Measurements from ENCODE around the gene HELB. TPM values are rescaled to one million over a fixed set of nuclear protein-coding genes. Genes with fewer than 3 reads are reported as not detected.

HELB gene
- total and polyA plus RNA-seq, 7 experiments from 2014 or later: 29.6 to 59.2 (median 52.6) TPM

DNA sequence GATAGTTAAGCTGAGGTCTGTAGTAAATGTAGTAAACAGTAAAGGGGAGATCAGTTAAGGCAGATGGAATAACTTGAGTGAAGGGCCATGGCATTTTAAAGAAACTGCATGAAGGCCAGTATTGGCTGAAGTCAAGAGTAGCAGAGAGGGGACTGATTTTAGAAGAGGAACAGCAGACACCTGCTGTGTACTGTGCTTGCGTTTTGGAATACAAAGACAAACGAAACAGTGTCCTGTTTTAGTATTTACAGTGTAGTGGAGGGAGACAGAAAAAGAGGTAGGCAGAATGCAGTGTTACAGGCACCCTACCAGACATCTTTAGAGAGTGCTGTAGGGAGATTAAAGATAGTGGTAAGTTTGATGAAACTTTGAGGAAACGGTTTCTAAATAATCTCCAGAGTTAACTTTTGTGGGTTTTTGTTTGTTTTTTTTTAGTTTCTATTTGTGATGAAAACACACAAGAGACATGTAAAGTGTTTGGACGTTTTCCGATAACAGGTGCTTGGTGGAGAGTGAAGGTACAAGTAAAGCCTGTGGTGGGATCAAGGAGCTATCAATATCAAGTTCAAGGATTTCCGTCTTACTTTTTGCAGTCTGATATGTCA lies 2.1 kb downstream of the HELB start:
- H3K27me3 Mint-ChIP-seq: peaks cover 0 to 3% (median 0%) of the 10 kb centered on the region in 5 donors
- POLR2A ChIA-PET: interaction anchor here (0.7 to 5.9 kb wide), 8 partner anchors 16 to 174 kb away, joined by 3 to 44 read pairs (median 6); partner anchors contain the start of genes LLPH and TMBIM4
- Histone ChIP-seq H3K27me3 (ENCODE audit: control insufficient read depth in 2 of 2, insufficient read depth in 2 of 2, low read length in 2 of 2) (no peaks in the 10 kb centered on the region), H3K36me3 (ENCODE audit: control insufficient read depth in 2 of 3, insufficient read depth in 3 of 3, low read length in 3 of 3) (peaks cover 0 to 13% (median 9%) of the 10 kb centered on the region in 3 experiments), H3K4me3 (ENCODE audit: low read length) (peak overlapping the region; percentile 98), H3K27ac (ENCODE audit: low read depth, low read length) (peak overlapping the region; percentile 91), H3K4me1 (ENCODE audit: control insufficient read depth in 2 of 2, insufficient read depth in 2 of 2, low read length in 2 of 2) (peaks cover 17 to 22% of the 10 kb centered on the region in 2 donors), H3K9me3 (ENCODE audit: control insufficient read depth in 2 of 3, low read length in 3 of 3) (no peaks in the 10 kb centered on the region)
- peak overlapping the region; percentile 87 to 99 (median 97) for H3K4me3 Mint-ChIP-seq
- ATAC-seq (peak; percentile 10), DNase-seq (peak in 5 of 9 donors; percentile 18 to 45 (median 29))
- peaks cover 0 to 2% (median 0%) of the 10 kb centered on the region in 11 donors for H3K9me3 Mint-ChIP-seq
- H3K4me1 Mint-ChIP-seq: peaks cover 31 to 78% (median 61%) of the 10 kb centered on the region in 7 donors
- intact Hi-C loops (cut with micrococcal nuclease): loop anchor here (1.0 to 10.0 kb wide), 9 partner anchors 8 to 1900 kb away; partner anchors contain the start of genes RASSF3 (in 1 of the 2) and XPOT (in 1 of the 2)
- CTCF ChIA-PET: interaction anchor here (1.5 to 2.2 kb wide), 4 partner anchors 21 to 34 kb away, joined by 4 to 6 read pairs (median 6); no protein-coding TSS in a partner anchor
- peak overlapping the region; percentile 90 to 99 (median 97) for H3K27ac Mint-ChIP-seq
- H3K36me3 Mint-ChIP-seq: peaks cover 0 to 40% (median 35%) of the 10 kb centered on the region in 5 donors

DNA sequence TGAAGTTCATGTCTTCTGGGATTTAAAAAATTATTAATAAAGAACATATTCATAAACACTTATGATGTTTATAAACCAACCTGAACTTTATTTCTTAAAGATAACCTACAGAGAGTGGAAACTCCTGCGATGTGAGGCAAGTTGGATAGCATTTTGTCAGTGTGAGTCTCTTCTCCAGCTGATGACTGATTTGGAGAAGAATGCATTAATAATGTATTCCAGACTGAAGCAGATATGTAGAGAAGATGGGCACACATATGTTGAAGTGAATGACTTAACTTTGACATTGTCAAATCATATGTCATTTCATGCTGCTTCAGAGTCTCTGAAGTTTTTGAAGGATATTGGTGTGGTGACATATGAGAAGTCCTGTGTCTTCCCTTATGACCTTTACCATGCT lies 7.3 kb downstream of the HELB start:
- Histone ChIP-seq H3K27ac (ENCODE audit: low read depth, low read length) (no peak overlapping the region), H3K4me1 (ENCODE audit: control insufficient read depth in 2 of 2, insufficient read depth in 2 of 2, low read length in 2 of 2) (peaks cover 51 to 52% of the 10 kb centered on the region in 2 donors), H3K36me3 (ENCODE audit: control insufficient read depth in 2 of 3, insufficient read depth in 3 of 3, low read length in 3 of 3) (peaks cover 4 to 41% (median 21%) of the 10 kb centered on the region in 3 experiments), H3K27me3 (ENCODE audit: control insufficient read depth in 2 of 2, insufficient read depth in 2 of 2, low read length in 2 of 2) (no peaks in the 10 kb centered on the region), H3K4me3 (ENCODE audit: low read length) (no peak overlapping the region), H3K9me3 (ENCODE audit: control insufficient read depth in 2 of 3, low read length in 3 of 3) (no peaks in the 10 kb centered on the region)
- Mint-ChIP-seq H3K4me3 (peak overlapping the region; percentile 24 to 82 (median 67)), H3K36me3 (peaks cover 9 to 80% (median 62%) of the 10 kb centered on the region in 5 donors), H3K27me3 (no peaks in the 10 kb centered on the region), H3K4me1 (peaks cover 69 to 99% (median 94%) of the 10 kb centered on the region in 7 donors), H3K27ac (peak overlapping the region in 6 of 9 donors; percentile 34 to 55 (median 44)), H3K9me3 (peaks cover 0 to 4% (median 0%) of the 10 kb centered on the region in 11 donors)
- DNase-seq (no peak), ATAC-seq (no peak)
- CTCF ChIA-PET: no interaction called here
- POLR2A ChIA-PET: interaction anchor here (0.5 to 1.3 kb wide), 3 partner anchors 10 to 26 kb away, joined by 3 read pairs; no protein-coding TSS in a partner anchor
- intact Hi-C loops (cut with micrococcal nuclease): loop anchor here (10.0 kb wide), 3 partner anchors 1135 to 1905 kb away; partner anchors contain the start of gene XPOT (in 1 of the 2)

DNA sequence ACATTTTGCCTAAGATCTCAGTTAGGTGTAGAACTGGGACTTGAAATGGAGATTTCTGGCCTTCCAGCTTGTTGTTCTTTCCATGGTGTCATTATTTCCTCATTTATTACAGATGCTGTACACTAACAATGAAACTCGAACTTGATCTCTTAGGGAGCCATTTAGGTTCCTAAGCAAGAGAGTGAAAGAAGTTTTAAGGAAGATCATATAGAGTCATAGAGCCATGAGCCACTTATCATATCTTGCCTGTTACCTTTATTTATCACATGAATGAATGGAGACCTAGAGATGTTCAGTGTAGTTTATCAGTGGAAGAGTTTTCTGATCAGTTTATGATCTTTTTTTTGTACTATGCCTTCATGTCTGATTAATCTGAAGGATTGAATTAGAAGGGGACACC lies 9.9 kb downstream of the HELB start:
- Mint-ChIP-seq H3K9me3 (peaks cover 0 to 4% (median 0%) of the 10 kb centered on the region in 11 donors), H3K36me3 (peaks cover 11 to 76% (median 56%) of the 10 kb centered on the region in 5 donors), H3K4me1 (peaks cover 62 to 95% (median 87%) of the 10 kb centered on the region in 7 donors), H3K27ac (peak overlapping the region in 7 of 9 donors; percentile 7 to 65 (median 37)), H3K4me3 (peak overlapping the region; percentile 17 to 82 (median 71)), H3K27me3 (no peaks in the 10 kb centered on the region)
- ATAC-seq (no peak), DNase-seq (no peak)
- Histone ChIP-seq H3K27ac (ENCODE audit: low read depth, low read length) (no peak overlapping the region), H3K27me3 (ENCODE audit: control insufficient read depth in 2 of 2, insufficient read depth in 2 of 2, low read length in 2 of 2) (no peaks in the 10 kb centered on the region), H3K36me3 (ENCODE audit: control insufficient read depth in 2 of 3, insufficient read depth in 3 of 3, low read length in 3 of 3) (peaks cover 8 to 51% (median 30%) of the 10 kb centered on the region in 3 experiments), H3K9me3 (ENCODE audit: control insufficient read depth in 2 of 3, low read length in 3 of 3) (no peaks in the 10 kb centered on the region), H3K4me1 (ENCODE audit: control insufficient read depth in 2 of 2, insufficient read depth in 2 of 2, low read length in 2 of 2) (peaks cover 38 to 48% of the 10 kb centered on the region in 2 donors), H3K4me3 (ENCODE audit: low read length) (peak overlapping the region; percentile 15)
- CTCF ChIA-PET: no interaction called here
- intact Hi-C loops (cut with micrococcal nuclease): loop anchor here (1.0 kb wide), 2 partner anchors 8 to 10 kb away; partner anchors contain the start of gene HELB (in 1 of the 2)
- POLR2A ChIA-PET: interaction anchor here (1.4 kb wide), 1 partner anchor 34 kb away, joined by 4 read pairs; no protein-coding TSS in a partner anchor

DNA sequence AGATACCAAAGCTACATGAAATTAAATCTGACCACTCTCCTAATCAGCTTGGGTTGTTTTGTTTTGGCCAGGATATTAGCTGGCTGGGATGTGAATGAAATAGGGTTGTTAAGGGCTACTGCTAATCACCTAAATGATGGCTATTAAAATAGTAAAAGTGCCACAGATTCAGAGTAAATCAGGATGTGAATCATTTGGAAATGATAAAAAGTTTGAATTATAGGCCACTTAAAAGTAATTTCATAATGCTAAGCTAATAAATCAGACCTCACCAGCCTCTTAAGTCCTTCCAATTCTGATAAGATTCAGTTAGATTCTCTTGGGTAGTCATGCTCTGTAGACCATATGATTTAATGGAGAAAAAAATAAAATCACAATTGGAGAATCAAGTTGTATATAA lies 12.0 kb downstream of the HELB start:
- no peak for DNase-seq
- H3K27ac ChIP-seq (ENCODE audit: low read depth, low read length): peak overlapping the region; percentile 34
- peaks cover 0 to 4% (median 0%) of the 10 kb centered on the region in 11 donors for H3K9me3 Mint-ChIP-seq
- H3K4me1 Mint-ChIP-seq: peaks cover 58 to 95% (median 88%) of the 10 kb centered on the region in 7 donors
- no peaks in the 10 kb centered on the region for H3K27me3 Mint-ChIP-seq
- no peak for ATAC-seq
- H3K36me3 ChIP-seq (ENCODE audit: control insufficient read depth in 2 of 3, insufficient read depth in 3 of 3, low read length in 3 of 3): peaks cover 8 to 55% (median 25%) of the 10 kb centered on the region in 3 experiments
- CTCF ChIA-PET: interaction anchor here (1.1 kb wide), 1 partner anchor 33 kb away, joined by 3 read pairs; no protein-coding TSS in a partner anchor
- H3K9me3 ChIP-seq (ENCODE audit: control insufficient read depth in 2 of 3, low read length in 3 of 3): no peaks in the 10 kb centered on the region
- intact Hi-C loops (cut with micrococcal nuclease): no loop called here
- peaks cover 18 to 76% (median 54%) of the 10 kb centered on the region in 5 donors for H3K36me3 Mint-ChIP-seq
- H3K27ac Mint-ChIP-seq: peak overlapping the region in 5 of 9 donors; percentile 9 to 88 (median 38)
- H3K27me3 ChIP-seq (ENCODE audit: control insufficient read depth in 2 of 2, insufficient read depth in 2 of 2, low read length in 2 of 2): no peaks in the 10 kb centered on the region
- peaks cover 35 to 49% of the 10 kb centered on the region in 2 donors for H3K4me1 ChIP-seq (ENCODE audit: control insufficient read depth in 2 of 2, insufficient read depth in 2 of 2, low read length in 2 of 2)
- peak overlapping the region in 8 of 10 donors; percentile 57 to 84 (median 74) for H3K4me3 Mint-ChIP-seq
- POLR2A ChIA-PET: interaction anchor here (0.9 to 1.2 kb wide), 2 partner anchors 14 to 26 kb away, joined by 3 to 4 read pairs; no protein-coding TSS in a partner anchor
- H3K4me3 ChIP-seq (ENCODE audit: low read length): no peak overlapping the region

DNA sequence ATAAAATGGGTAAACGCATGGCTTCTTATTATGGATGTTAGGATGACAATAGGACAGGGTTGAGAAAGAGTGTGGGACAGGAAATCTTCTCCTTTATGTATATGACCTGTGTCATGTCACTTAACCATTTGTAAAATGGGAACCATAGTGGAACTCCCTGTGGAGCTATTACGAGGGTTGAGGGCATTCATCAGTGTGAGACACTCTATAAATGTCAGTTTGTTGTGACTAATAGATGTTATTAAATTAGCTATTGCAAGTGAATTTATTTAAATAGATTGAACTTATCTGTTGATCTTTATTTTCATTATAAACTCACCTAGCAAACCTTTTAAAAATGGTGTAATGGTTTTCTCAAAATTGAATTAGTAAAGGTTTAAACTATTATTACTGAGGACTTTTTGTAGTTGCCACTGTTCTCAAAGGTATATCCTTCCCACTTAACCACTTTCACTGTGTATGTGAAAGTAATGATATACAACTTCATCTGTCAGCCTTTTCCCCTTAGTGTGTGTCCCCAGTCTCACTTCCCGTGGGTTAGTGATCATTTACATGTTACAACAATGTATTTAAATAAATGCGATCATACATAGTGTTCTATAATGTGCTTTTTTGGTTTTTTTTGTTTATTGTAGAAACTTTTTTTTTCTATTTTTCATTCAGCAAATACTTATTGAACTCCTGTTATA lies 17.1 kb downstream of the HELB start:
- H3K36me3 ChIP-seq (ENCODE audit: control insufficient read depth in 2 of 3, insufficient read depth in 3 of 3, low read length in 3 of 3): peaks cover 4 to 46% (median 19%) of the 10 kb centered on the region in 3 experiments
- POLR2A ChIA-PET: interaction anchor here (1.4 to 1.6 kb wide), 2 partner anchors 10 to 49 kb away, joined by 3 to 5 read pairs; no protein-coding TSS in a partner anchor
- no peak for DNase-seq
- Mint-ChIP-seq H3K27me3 (no peaks in the 10 kb centered on the region), H3K4me3 (no peak overlapping the region), H3K27ac (peak overlapping the region in 5 of 9 donors; percentile 8 to 71 (median 33)), H3K36me3 (peaks cover 13 to 68% (median 37%) of the 10 kb centered on the region in 5 donors), H3K9me3 (no peaks in the 10 kb centered on the region), H3K4me1 (peaks cover 21 to 88% (median 75%) of the 10 kb centered on the region in 7 donors)
- ATAC-seq: no peak
- intact Hi-C loops (cut with micrococcal nuclease): loop anchor here in 1 of 2 donors (2.0 to 5.0 kb wide), 2 partner anchors 15 to 42 kb away; no protein-coding TSS in a partner anchor
- no peaks in the 10 kb centered on the region for H3K9me3 ChIP-seq (ENCODE audit: control insufficient read depth in 2 of 3, low read length in 3 of 3)
- peaks cover 7 to 15% of the 10 kb centered on the region in 2 donors for H3K4me1 ChIP-seq (ENCODE audit: control insufficient read depth in 2 of 2, insufficient read depth in 2 of 2, low read length in 2 of 2)
- H3K27ac ChIP-seq (ENCODE audit: low read depth, low read length): no peak overlapping the region
- no peaks in the 10 kb centered on the region for H3K27me3 ChIP-seq (ENCODE audit: control insufficient read depth in 2 of 2, insufficient read depth in 2 of 2, low read length in 2 of 2)
- H3K4me3 ChIP-seq (ENCODE audit: low read length): no peak overlapping the region
- CTCF ChIA-PET: interaction anchor here (0.7 kb wide), 1 partner anchor 130 kb away, joined by 3 read pairs; the partner anchor contains the start of gene IRAK3

DNA sequence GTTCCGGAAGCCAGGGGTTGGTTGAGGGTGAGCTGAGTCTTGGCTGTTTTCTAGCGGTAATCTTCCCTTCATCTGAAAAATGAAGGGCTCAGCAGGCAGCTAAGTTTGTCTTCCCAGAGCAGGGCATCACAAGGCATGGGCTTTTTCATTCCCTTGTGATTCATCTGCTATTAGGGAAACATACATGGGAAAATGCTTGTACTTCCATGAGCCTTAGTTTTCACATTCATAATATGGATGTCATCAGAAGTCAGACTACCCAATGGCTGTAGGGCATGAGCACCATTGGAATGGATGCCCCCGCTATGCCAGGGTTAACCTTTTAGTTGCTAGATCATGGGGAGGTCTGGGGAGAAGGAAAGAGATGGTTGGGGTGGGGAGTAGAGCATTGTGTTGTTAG lies 18.7 kb downstream of the HELB start:
- H3K27ac Mint-ChIP-seq: peak overlapping the region in 8 of 9 donors; percentile 1 to 71 (median 20)
- Histone ChIP-seq H3K9me3 (ENCODE audit: control insufficient read depth in 2 of 3, low read length in 3 of 3) (no peaks in the 10 kb centered on the region), H3K4me1 (ENCODE audit: control insufficient read depth in 2 of 2, insufficient read depth in 2 of 2, low read length in 2 of 2) (peaks cover 0 to 7% of the 10 kb centered on the region in 2 donors), H3K27ac (ENCODE audit: low read depth, low read length) (no peak overlapping the region), H3K4me3 (ENCODE audit: low read length) (no peak overlapping the region), H3K36me3 (ENCODE audit: control insufficient read depth in 2 of 3, insufficient read depth in 3 of 3, low read length in 3 of 3) (peaks cover under 1 to 54% (median 18%) of the 10 kb centered on the region in 3 experiments), H3K27me3 (ENCODE audit: control insufficient read depth in 2 of 2, insufficient read depth in 2 of 2, low read length in 2 of 2) (no peaks in the 10 kb centered on the region)
- peaks cover 21 to 74% (median 39%) of the 10 kb centered on the region in 5 donors for H3K36me3 Mint-ChIP-seq
- ATAC-seq (no peak), DNase-seq (no peak)
- no peaks in the 10 kb centered on the region for H3K9me3 Mint-ChIP-seq
- H3K4me3 Mint-ChIP-seq: no peak overlapping the region
- ChIA-PET CTCF (no interaction called here), POLR2A (interaction anchor here (1.0 kb wide), 1 partner anchor 20 kb away, joined by 3 read pairs; no protein-coding TSS in a partner anchor)
- H3K27me3 Mint-ChIP-seq: no peaks in the 10 kb centered on the region
- intact Hi-C loops (cut with micrococcal nuclease): loop anchor here in 1 of 2 donors (5.0 kb wide), 1 partner anchor 34 kb away; no protein-coding TSS in a partner anchor
- H3K4me1 Mint-ChIP-seq: peaks cover 17 to 84% (median 72%) of the 10 kb centered on the region in 7 donors
